Measurements from ENCODE around the gene SLC29A1.

Gene SLC29A1

DNA sequence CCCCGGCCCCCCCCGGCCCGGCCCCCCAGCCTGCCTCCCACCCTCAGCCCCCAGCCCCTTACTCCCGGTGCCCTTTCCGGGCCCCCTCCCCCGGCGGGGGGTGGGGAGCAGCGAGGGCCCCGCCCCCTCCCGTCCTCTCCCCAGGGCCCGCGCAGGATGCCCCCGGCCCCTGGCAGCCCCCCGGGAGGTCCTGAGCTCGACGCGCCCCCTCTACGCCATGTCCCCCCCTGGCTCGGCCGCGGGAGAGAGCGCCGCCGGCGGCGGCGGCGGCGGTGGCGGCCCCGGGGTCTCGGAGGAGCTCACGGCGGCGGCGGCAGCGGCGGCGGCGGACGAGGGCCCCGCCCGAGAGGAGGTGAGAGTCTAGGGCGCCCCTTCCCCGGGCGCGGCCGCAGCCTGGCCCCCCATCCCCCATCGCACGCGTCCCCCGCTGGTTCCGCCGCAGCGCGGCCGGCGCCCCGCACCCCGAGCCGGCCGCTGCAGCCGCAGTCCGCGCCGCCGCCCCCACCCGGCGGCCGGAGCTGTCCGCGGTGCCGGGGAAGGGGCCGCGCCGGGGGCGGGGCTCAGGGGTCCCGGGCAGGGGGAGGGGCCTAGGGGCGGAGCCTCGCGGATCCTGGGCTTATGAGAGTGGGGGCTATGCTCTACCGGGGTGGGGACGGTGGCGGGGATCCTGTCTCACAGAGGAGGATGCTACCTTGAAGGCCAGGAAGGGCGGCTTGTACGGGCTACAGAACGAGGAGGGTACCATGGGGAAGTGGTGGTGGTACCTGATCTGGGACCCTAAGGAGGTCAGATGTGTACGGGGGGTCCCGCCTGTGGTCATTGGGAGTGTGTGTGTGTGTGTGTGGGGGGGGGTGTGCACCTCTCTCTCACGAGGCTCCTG lies 47.4 kb downstream of the SLC29A1 start:
- DNase-seq, result no peak

DNA sequence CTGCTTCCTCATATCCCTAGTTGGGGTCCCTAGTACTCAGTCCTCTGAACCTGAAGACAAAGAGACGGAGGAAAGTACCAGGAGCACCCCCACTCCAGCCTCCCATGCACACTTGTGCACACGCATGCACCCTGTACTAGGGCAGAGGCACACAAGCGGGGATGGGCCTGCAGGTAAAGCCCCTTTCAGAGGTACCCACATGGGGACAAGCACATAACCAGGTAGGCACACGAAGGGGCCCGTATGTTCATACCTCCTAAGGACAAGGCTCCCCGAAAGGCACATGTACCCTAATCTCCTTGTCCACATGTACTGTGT lies 48.0 kb downstream of the SLC29A1 start:
- no peak for DNase-seq

DNA sequence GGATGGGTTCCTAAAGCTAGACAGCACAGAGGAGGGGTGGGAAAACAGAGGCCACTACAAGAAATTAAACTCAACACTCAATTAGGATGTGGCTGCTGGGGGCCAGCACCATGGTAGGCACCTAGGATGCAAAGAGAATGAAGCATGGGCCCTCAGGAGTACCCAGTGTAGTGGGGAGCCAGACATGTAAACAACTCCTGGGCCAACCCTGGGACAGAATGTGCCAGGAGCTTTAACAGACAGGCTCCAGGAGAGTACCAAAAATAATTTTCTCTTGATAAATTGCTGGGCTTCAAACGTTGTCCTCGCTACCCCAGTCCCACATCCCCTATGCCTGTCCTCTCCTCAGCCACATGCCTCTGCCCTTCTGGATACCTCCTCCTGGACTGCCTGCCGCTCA lies 48.5 kb downstream of the SLC29A1 start:
- no peak for DNase-seq

DNA sequence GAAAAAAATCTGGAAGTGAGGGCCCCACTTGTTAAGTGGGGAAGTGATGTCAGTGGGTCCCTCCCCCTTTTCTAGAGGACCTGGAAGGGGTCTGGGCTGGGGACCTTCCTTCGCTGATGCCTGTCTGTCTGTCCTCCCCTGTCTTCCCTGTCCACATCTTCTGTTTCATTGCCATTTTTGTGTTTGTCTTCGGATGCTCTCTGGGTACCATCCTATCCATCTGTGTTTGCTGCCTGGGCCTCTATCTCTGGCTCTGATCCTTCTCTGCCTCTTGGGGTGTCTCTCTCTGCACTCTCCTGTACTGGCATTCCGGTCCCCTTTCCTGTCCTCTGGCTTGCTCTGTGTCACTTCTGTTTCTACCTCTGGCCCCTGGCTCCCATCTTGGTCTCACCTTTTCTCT lies 49.1 kb downstream of the SLC29A1 start:
- DNase-seq, result no peak

DNA sequence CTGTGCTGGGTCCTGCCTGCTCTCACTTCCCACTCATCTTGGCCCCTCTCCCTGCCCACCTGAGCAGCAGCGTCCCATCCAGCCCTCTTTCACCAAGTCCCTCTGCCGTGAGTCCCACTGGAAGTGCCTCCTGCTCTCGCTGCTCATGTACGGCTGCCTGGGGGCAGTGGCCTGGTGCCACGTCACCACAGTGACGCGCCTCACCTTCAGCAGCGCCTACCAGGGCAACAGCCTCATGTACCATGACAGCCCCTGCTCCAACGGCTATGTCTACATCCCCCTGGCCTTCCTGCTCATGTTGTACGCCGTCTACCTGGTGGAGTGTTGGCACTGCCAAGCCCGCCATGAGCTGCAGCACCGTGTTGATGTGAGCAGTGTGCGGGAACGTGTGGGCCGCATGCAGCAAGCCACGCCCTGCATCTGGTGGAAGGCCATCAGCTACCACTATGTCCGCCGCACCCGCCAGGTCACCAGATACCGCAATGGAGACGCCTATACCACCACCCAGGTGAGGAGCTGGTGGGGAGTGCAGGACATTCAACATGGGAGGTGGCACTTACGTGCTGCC lies 49.7 kb downstream of the SLC29A1 start:
- DNase-seq, result no peak

DNA sequence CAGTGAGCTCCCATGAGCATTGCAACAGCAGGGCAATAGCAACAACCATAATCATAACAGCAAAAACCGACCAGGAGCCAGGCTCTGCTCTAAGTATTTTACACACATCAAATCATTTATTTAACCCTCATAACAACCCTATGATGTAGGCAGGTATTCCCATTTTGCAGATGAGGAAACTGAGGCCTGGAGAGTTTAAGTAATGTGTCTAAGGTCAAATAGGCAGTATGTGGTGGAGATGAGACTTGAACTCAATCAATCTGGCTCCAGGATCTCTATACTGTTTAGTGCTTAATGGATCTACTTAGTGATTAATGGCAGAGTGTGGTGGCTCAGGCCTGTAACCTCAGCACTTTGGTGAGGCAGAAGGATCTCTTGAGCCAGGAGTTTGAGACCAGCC lies 50.2 kb downstream of the SLC29A1 start:
- DNase-seq, result no peak

DNA sequence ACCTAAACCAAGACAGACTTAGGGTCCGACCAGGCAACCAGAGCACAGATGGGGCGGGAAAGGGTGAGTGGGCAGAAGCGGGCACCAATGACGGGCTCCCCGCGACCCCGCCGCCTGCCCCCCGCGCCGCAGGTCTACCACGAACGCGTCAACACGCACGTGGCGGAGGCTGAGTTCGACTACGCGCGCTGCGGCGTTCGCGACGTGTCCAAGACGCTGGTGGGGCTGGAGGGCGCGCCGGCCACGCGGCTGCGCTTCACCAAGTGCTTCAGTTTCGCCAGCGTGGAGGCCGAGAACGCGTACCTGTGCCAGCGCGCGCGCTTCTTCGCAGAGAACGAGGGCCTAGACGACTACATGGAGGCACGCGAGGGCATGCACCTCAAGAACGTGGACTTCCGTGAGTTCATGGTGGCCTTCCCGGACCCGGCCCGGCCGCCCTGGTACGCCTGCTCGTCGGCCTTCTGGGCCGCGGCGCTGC lies 51.9 kb downstream of the SLC29A1 start:
- DNase-seq, result no peak

DNA sequence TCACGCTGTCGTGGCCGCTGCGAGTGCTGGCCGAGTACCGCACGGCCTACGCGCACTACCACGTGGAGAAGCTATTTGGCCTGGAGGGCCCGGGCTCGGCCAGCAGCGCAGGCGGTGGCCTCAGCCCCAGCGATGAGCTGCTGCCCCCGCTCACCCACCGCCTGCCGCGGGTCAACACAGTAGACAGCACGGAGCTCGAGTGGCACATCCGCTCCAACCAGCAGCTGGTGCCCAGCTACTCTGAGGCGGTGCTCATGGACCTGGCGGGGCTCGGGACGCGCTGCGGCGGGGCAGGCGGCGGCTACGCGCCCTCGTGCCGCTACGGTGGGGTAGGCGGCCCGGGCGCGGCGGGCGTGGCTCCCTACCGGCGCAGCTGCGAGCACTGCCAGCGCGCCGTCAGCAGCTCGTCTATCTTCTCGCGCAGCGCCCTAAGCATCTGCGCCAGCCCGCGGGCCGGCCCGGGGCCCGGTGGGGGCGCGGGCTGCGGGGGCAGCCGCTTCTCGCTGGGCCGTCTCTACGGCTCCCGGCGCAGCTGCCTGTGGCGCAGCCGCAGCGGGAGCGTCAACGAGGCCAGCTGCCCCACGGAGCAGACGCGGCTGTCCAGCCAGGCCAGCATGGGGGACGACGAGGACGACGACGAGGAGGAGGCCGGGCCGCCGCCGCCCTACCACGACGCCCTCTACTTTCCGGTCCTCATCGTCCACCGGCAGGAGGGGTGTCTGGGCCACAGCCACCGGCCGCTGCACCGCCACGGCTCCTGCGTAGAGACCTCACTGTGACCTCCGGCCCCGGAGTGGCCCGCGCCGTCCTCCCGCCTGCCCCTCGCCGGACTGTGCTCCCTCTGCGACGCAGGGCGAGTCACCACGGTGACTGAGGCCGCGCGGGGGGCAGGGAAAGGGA lies 52.6 kb downstream of the SLC29A1 start:
- DNase-seq, result no peak

DNA sequence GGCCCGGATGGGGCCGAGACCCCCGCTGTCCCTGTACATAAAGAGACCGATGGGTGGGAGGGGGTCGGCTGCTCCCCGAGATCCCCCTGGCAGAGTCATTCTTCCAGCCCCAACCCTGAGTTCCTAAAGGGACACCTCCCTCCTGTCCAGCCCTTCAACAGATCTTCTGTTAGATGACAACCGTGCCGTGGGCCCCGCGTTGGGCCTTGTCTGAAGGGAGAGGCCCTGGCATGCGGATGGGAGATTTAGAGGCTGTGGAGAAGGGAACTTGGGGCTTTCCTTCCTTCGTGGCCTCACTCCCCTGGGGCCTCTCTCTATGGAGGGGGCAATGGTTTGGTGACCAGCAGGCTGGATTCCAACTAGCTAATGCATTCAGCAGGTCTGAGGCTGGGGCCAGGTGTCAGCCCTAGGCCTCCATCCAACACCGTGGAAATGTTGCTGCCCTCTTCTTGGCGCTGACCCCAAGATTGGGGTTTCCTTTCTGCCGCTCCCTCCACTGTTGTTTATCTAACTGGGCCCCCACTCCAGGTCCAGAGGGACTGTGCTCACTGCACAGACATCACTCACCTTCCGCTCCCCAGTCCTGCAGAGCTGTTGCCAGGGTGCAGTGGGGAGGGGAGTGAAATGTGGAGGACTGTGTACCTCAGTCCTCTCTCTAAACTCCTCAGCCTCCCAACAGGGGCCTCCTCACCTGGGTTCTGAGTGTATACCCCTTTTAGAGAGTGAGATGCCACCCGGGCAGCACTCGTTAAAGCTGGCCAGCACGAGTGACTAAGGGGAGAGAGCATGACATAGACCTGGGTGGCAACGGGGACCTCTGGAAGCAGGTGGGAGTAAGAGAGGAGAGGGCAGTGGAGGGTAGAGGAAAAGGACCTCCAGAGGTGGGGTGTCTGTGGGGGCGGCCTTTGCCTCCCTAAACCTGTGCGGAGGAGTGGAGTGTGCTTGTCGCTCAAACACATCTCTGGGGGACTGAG lies 53.6 kb downstream of the SLC29A1 start:
- no peak for DNase-seq

DNA sequence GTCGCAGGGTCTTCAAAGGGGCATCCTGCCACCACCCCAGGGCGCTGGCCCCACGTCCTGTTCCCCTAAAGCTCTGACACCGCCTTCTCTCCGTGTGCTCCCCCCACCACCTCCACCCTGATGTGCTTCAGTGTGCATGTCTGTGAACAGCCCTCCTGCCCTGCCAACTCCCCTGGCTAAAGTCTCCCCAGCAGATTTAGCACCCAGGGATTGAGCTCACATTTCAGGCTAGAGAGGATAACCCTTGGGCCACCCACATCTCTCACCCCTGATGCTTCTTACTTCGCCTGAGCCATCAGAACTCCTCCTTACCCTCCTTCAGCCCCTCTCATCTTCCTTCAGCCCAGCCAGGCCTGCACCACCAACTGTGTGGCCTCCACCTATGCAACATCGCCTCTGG lies 54.4 kb downstream of the SLC29A1 start:
- DNase-seq, result no peak

DNA sequence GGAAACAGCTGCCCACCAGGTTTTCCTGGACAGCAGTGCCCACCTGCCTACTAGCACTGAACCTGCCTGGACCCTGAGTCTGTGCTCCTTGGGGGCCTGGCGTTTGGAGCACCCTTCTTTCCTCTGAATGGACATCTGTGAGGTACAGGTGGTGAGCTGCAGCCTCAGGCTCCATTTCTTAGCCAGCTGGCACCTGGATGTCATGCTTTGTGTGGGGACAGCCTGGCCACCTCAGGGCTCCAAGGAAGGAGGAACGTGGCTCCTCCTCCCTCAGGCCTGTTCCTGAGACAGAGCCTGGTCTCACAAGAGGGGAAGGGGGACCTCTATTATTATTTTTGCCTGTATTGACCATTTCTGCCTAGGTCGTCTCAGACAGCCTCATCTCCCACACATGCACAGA lies 54.9 kb downstream of the SLC29A1 start:
- DNase-seq, result no peak

DNA sequence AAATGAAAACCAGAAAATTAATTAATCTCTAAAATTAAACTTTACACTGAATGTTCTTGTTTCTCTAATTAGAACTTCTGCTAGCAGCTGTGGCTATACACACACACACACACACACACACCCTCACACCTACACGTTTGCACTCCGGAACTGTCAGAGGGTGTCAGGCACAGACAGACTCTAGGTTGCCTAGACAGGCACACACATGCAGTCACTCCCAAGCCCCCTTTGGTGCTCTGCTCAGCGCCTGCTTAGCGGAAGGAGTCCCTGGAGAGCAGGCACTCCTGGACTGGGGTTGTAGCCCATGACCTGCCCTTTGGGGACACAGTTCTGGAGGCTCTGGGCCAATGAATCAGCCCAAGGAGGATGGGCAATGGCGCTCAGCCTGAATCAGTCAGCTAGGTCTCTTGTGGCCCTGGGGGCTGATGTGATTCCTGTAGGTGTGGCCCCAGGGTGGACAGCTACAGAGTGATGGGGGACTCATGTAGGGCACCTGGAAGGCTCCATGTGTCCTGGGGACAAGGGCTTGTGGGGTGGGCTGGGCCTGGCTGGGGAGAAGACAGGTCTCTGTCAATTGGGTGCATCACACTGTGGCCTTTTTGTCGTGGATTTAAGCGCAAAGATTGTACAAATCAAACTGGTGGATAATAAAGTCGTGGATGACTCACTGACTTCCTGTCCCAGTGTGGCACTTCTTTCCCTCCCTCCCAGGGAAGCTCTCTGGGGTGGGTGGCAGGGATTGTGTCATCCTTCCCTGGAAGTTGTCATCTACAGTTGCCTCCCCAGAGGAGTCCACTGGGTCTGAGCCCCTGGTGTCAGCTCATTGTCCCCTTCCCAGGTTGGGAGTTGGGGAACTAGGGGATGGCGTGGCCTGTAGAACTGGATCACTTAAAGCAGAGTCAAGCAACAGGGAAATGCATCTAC lies 55.6 kb downstream of the SLC29A1 start:
- no peak for DNase-seq
